ENCODE results near the gene DNAH2.

DNAH2 gene

GRCh38 chr17:7727886-7728285, 10.3 kb downstream of the DNAH2 start:
- no peak for DNase-seq

DNA sequence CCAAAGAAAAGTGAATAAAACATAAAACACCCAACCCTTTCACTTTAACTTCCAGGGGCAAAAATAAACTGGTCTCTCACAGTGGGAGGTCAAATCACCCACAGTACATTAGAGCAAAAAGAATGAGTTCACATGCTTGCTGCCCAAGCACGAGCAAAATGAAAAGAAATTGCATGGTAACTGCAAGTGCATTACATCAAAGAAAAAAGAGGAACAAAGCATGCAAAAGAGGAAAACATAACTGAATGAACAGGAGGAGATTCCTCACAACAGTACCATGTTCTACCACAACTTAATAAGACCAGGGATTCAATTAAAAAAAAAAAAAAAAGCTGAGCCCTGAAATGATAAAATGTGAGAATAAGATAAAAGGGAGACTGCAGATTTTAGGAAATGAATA, 12.3 kb downstream of the DNAH2 start:
- no peak for DNase-seq

GRCh38 chr17:7732981-7733539, 15.5 kb downstream of the DNAH2 start:
- no peak for DNase-seq

DNA sequence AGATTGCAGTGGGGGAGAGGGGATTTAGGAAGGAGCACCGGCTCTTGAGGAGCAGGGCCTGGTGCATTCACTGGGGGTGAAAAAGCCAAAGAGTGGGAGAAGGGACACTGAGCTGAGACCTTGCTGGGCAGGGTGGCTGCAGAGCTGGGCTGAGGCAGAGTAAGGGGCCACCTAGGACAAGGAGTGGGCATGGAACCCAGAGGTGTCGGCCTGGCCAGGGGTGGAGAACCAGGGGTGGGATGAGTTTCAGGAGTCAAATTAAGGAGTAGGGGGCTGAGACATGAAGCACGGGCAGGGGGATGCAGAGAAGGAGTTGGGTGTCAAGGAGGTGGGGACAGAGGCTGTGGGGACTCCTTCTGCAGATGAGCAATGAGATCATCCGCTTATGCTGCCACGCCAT, 20.1 kb downstream of the DNAH2 start:
- DNase-seq, result no peak

DNA sequence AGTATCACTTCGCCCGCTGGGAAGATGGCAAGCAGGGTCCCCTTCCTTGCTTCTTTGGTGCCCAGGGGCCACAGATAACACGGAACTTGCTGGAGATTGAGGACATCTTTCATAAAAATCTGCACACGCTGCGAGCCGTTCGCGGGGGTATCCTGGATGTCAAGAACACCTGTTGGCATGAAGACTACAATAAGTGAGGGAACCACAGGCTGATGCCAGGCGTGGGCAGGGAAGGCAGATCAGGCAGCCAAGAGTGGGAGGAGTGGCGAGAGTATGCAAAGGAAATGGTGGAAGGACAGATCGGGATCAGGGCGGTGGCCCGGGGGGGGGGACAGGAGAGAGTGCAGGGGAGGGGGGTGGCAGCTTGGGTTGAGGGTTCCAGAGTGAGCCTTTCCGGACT, 22.2 kb downstream of the DNAH2 start:
- DNase-seq, result no peak

DNA sequence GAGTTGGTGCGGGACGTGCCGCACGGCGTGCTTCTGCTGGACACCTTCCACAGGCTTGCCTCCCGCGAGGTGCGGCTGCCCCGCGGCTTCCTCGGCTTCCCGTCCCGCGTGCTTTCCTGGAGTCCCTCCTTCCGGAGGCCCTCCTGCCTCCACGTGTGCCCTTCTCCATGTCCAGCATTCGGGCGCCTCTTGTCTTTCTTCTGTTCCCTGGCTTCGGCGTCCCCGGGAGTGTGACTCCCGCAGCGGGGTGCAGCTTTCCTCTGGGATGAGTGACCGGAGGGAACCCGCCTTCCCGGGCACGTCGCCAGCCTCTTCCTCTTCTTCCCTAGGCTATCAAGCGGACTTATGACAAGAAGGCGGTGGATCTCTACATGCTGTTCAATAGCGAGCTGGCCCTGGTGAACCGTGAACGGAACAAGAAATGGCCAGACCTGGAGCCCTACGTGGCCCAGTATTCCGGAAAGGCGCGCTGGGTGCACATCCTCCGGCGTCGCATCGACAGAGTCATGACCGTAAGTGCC, 23.0 kb downstream of the DNAH2 start:
- DNase-seq, result no peak

DNA sequence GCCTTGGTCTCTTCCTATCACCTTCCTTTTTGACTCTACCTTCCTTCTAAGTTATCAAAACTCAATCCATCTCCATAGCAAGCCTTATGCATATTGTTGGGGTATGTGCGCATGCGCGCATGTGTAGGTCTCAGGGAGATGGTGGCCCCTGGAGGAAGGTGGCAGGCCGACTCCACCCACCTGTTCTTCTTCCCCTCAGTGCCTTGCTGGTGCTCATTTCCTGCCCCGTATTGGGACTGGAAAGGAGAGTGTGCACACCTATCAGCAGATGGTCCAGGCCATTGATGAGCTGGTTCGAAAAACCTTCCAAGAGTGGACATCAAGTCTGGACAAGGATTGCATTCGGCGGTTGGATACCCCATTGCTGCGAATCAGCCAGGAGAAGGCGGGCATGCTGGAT, 25.2 kb downstream of the DNAH2 start:
- no peak for DNase-seq

DNA sequence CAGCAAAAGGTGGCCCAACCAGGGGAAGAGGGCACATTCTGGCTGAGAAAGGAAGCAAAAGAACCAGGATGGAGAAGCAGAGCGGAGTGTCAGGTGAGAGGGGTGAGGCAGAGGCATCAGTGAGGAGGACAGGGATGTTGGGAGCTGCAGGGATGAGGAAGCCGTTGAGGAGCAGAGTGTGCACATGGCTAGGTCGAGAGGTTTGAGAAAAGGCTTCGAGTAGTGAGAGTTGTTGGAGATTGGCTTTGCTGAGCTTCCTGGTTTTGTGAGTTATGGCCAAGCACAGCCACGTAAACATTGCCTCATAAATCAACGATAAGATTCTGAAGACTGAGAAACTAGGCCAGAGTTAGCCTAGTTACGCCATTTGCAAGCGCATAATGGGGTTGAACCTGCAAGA, 26.9 kb downstream of the DNAH2 start:
- DNase-seq, result no peak

DNA sequence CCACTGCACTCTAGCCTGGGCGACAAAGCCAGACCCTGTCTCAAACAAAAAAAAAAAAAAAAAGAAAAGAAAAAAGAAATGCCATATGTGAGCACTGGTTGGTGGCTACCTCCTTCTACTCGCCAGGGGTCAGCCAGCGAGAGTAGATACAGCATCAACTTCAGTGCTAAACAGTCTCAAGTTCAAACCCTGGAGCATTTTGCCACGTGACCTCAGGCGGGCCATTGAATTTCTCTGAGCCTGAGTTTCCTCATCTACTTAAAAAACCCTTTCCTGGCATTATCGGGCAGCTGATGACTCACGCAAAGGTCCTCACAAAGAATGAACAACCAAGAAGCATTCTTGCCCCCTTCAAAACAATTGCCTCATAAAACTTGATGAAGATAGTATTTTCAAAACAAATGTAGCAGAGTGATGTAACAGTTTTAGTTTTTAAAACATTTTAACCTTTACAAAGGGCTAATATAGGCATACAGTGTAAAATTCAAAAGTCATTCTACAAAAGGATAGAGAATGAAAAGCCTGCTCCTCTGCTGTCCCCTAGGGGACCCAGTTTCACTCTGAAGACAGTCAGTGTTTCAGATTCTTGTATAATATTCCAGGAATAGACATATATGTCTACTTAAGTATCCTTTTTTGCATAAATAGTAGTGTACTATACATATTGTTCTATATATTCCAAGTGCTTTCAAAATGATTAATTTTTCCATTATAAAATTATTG, 28.4 kb downstream of the DNAH2 start:
- peak; percentile 95 for DNase-seq

DNA sequence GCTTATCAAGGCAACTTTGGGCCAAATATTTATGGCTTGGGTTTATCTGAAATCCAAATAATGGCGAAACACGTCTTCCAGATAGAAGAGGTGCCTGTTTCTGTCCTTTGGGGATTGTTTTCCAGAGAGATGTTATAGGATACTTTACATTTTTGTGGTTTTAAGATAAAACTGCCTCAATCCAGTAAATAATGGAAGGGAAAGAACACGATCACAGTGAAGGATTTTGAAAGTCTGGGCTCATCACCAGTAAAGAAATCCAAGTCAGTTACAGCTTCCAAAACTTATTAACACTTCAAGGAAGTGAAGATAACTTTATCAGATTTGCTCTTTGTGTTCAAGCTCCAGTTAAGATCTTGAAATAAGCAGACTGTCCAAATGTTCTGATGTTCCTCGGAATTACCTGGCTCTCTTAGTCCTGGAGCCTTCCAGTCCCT, 30.1 kb downstream of the DNAH2 start:
- peak; percentile 64 for DNase-seq

DNA sequence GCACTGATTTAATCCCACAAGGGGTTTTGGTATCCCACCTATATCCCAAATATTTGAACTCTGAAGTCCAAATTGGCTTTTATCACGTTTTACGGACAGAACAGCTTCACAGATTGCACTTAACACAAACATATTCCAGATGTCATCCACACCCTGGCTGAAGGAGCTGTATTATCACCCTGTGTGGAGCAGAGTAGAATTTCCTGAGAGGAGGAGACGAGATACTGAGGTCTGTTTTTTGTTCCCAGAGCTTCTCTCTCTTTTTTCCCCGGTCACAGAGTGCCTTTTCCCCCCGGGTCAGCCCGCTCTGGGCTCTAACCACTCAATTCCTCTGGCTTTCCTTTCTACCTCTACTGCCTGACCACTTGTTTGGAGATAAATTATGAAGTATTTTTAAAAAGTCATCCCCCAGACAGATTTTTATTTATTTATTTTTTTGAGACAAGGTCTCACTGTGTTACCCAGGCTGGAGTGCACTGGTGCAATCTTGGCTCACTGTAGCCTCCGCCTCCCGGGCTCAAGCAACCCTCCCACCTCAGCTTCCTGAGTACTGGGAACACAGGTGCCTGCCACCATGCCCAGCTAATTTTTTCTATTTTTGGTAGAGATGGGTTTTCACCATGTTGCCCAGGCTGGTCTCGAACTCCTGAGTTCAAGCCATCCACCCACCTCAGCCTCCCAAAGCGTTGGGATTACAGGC, 30.7 kb downstream of the DNAH2 start:
- DNase-seq, result peak; percentile 41

GRCh38 chr17:7750321-7750821, 32.8 kb downstream of the DNAH2 start:
- peak; percentile 88 for DNase-seq

GRCh38 chr17:7754656-7755055, 37.1 kb downstream of the DNAH2 start:
- DNase-seq, result no peak

DNA sequence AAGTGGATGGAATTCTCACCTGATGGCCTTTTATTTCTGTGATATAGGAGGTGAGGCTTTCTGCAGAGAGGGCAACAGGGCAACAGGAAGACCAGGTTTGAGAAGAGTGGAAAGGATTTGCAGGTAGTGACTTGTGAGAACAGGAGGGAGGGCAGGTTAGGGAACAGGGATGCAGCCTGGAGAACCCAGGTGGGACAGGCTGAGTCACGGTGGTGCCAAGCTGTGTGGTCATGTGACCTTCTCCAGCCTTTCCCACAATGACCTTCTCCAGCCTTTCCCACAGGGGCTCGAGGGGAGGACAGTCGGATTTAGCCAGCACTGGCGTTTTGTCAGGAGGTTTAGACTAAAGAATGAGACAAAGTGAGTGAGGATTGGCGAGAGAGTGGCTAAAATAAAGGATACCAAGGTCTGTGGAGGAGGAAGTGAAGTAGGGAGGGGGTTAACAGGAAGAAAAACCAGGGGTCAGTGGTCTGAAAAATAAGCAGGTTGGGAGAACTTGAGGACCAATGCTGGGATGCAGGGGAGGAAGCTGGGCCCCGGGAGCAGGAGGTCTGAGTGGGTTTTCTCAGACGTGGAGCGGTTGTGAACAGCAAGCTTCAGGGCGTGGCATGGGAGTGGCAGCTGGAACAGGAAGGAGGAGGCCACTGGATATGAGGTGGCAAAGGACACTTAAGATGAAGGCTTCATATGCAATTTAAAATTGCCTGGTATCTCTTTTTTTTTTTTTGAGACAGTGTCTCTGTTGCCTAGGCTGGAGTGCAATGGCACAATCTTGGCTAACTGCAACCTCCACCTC, 37.7 kb downstream of the DNAH2 start:
- no peak for DNase-seq

- no peak for DNase-seq
Observed at GRCh38 chr17:7756968-7757367, 39.4 kb downstream of the DNAH2 start.

DNA sequence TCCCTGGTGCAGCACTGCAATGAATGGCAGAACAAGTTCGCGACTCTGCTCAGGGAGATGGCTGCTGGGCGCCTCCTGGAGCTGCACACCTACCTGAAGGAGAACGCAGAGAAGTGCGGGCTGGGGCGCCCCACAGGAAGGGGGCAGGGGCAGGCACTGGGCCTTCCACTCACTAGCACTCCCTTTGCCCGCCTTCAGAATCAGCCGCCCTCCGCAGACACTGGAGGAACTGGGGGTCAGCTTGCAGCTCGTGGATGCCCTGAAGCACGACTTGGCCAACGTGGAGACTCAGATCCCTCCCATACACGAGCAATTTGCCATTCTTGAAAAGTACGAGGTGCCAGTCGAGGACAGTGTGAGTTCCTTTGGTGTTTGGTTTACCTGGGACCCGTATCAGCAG, 46.4 kb downstream of the DNAH2 start:
- DNase-seq, result no peak

- DNase-seq, result no peak
Observed at GRCh38 chr17:7767004-7767403, 49.5 kb downstream of the DNAH2 start.

- no peak for DNase-seq
Observed at GRCh38 chr17:7767405-7768021, 50.0 kb downstream of the DNAH2 start.

GRCh38 chr17:7769854-7770253, 52.3 kb downstream of the DNAH2 start:
- no peak for DNase-seq

- peak; percentile 86 for DNase-seq
Observed at GRCh38 chr17:7774055-7774521, 56.5 kb downstream of the DNAH2 start.

DNA sequence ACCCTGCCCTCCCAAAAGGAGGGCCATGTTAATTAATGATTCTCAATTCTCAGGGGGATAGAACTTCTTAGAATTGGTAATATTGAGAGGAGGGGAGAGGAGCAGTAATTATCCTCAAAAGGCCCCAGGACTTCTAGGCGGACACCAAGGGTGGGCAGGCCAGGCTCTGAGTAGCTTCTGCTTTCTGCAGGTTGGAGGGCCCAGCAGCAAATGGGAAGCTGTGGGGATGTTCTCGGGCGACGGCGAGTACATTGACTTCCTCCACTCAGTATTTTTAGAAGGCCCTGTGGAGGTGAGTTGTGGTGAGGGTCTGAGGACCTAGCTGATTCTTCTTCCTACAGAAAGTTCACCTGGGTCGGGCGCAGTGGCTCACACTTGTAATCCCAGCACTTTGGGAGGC, 57.5 kb downstream of the DNAH2 start:
- no peak for DNase-seq

GRCh38 chr17:7777017-7777416, 59.5 kb downstream of the DNAH2 start:
- no peak for DNase-seq
